Spleen (tissue), 11 donors: Measurements from ENCODE around the gene CNPPD1. TPM values are rescaled to one million over a fixed set of nuclear protein-coding genes. Genes with fewer than 3 reads are reported as not detected.

Source experiments
- DNase-seq: peaks from one replicate; pipeline ENCODE4 v3.0.0-alpha.2; 2020
- H3K27ac ChIP-seq, 8 donors: fragments of 200-600 bp; sonication (generic) in 7 of 8; 1 replicate in 4 of 8; 2 replicates in 4 of 8; pipeline versions ENCODE4 v1.5.0 to v1.8.0; 2016 to 2021; ENCODE audit warnings: inconsistent platforms in 4 of 8, mild to moderate bottlenecking in 4 of 8, moderate library complexity in 1 of 8
- H3K27me3 ChIP-seq, 7 donors: fragments of 200-600 bp; sonication (generic) in 6 of 7; replicated peaks in 1 of 7; 1 replicate in 4 of 7; 2 replicates in 3 of 7; pipeline versions ENCODE4 v1.5.0 to v1.8.0; 2016 to 2021; ENCODE audit warnings: inconsistent platforms in 3 of 7, mild to moderate bottlenecking in 1 of 7
- H3K36me3 ChIP-seq, 6 donors: fragments of 200-600 bp; sonication (generic) in 5 of 6; 1 replicate in 4 of 6; 2 replicates in 2 of 6; pipeline versions ENCODE4 v1.5.0 to v1.8.0; 2016 to 2021; ENCODE audit warnings: inconsistent platforms in 2 of 6
- H3K4me1 ChIP-seq, 6 donors: fragments of 200-600 bp; sonication (generic) in 5 of 6; 1 replicate in 3 of 6; 2 replicates in 3 of 6; pipeline versions ENCODE4 v1.5.0 to v1.8.0; 2016 to 2021; ENCODE audit warnings: inconsistent platforms in 3 of 6
- H3K4me3 ChIP-seq, 8 donors: fragments of 200-600 bp; sonication (generic) in 7 of 8; 1 replicate in 4 of 8; 2 replicates in 4 of 8; pipeline versions ENCODE4 v1.5.0 to v1.8.0; 2016 to 2021; ENCODE audit warnings: inconsistent platforms in 4 of 8, mild to moderate bottlenecking in 4 of 8, moderate library complexity in 2 of 8
- H3K9me3 ChIP-seq, 8 donors: fragments of 200-600 bp; sonication (generic) in 7 of 8; 1 replicate in 4 of 8; 2 replicates in 4 of 8; pipeline versions ENCODE4 v1.5.0 to v1.8.0; 2016 to 2021; ENCODE audit warnings: inconsistent platforms in 4 of 8
- POLR2A ChIP-seq, 3 donors: fragments of 450-650 bp; IDR thresholded peaks; one replicate each; pipeline ENCODE4 v1.5.1; 2017; ENCODE audit warnings: antibody characterized with exemption in 3 of 3, mild to moderate bottlenecking in 1 of 3
- POLR2AphosphoS5 ChIP-seq, 3 donors: sonication (generic); formaldehyde crosslinking; IDR thresholded peaks; one replicate each; pipeline ENCODE4 v1.5.1; 2017; ENCODE audit warnings: antibody characterized with exemption in 3 of 3
- WGBS, 5 donors: extraction: QIAGEN DNeasy Blood & Tissue Kit in 3 of 5; methylation state at CpG; one replicate each; pipeline versions ENCODE4 v1.1.5 to v1.1.7; 2013 to 2018; 5-methylcytosine and 5-hydroxymethylcytosine counted together
- intact Hi-C: fragments of 100-400 bp; cut with DNase I; formaldehyde crosslinking; loops from one replicate; pipeline ENCODE4 v1.15.0; 2023; ENCODE audit warnings: low total_unique reads
- polyA plus RNA-seq, 3 donors: library from polyadenylated mRNA; stranded (reverse); fragments of 200-250 nt; gene quantifications; one replicate each; pipeline ENCODE4 v1.2.1, GENCODE V29; 2013
- total RNA-seq, 7 donors: library from RNA; depleted of rRNA in 3 of 7; stranded (reverse); fragments of >200 nt in 3 of 7; fragmentation: NEBNext Ultra II Directional in 4 of 7; extraction: Animal tissue kit (Norgen Biotek cat#: 25700) in 4 of 7; gene quantifications; one replicate each; pipeline versions ENCODE4 v1.1.0 to v1.2.1, GENCODE V29; 2016 to 2021
- TF ChIP-seq, protein P1 (sequence below), 11 experiments: fragments of 200-600 bp in 7 of 11; fragments of 450-650 bp in 4 of 11; sonication (generic) in 4 of 11; IDR thresholded peaks in 8 of 11; conservative IDR thresholded peaks in 3 of 11; 1 replicate in 7 of 11; 2 replicates in 4 of 11; pipeline versions ENCODE4 v1.4.0 to v1.8.0; 2016 to 2021; ENCODE audit warnings: antibody characterized with exemption in 11 of 11, inconsistent platforms in 4 of 11, mild to moderate bottlenecking in 1 of 11
- donor health status: healthy with polysubstance abuse.
- donor health status: DM: no; HTN: no; CAD: no; lungs with moderate emphysema.
- donor health status: DM: no; HTN: no; CAD: no.
- donor health status: Bipolar disorder and iron deficiency.
- donor health status: healthy.
- donor health status: DM: no; HTN: no; CAD: no.
- donor health status: DM: yes; HTN: yes; CAD: no.

The CNPPD1 gene
- total and polyA plus RNA-seq, 10 donors: 51.3 to 80.8 (median 65.2) TPM

DNA sequence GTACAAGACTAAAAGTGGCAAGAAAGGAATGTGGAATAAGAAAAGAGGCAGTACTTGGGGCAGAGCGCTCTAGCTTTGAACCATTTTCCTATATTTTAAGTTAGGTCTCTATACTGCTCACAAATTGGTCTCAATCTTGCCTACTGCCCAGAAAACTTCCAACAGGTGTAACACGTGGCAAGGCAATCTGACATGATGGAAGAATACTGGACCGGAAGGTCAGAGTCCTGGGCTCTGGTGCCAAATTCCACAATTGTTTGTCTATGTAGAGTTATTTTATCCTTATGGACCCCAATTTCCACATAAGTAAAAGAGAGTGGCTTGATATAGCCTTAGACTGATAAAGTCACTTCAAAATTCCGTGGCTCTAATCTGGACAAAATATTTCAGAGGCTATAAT lies 45.0 kb downstream of the CNPPD1 start:
- H3K27me3 ChIP-seq: no peaks in the 10 kb centered on the region
- intact Hi-C loops: no loop called here
- TF ChIP-seq, protein P1, sequence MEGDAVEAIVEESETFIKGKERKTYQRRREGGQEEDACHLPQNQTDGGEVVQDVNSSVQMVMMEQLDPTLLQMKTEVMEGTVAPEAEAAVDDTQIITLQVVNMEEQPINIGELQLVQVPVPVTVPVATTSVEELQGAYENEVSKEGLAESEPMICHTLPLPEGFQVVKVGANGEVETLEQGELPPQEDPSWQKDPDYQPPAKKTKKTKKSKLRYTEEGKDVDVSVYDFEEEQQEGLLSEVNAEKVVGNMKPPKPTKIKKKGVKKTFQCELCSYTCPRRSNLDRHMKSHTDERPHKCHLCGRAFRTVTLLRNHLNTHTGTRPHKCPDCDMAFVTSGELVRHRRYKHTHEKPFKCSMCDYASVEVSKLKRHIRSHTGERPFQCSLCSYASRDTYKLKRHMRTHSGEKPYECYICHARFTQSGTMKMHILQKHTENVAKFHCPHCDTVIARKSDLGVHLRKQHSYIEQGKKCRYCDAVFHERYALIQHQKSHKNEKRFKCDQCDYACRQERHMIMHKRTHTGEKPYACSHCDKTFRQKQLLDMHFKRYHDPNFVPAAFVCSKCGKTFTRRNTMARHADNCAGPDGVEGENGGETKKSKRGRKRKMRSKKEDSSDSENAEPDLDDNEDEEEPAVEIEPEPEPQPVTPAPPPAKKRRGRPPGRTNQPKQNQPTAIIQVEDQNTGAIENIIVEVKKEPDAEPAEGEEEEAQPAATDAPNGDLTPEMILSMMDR (IDR thresholded peaks at IDR 0.05 in 8 of 11, conservative IDR thresholded peaks at IDR 0.05 in 3 of 11): no peak
- TF ChIP-seq POLR2A (IDR thresholded peaks at IDR 0.05) (no peak), POLR2AphosphoS5 (IDR thresholded peaks at IDR 0.05) (no peak)
- peaks cover 0 to 30% (median 0%) of the 10 kb centered on the region in 6 donors for H3K36me3 ChIP-seq
- no peak overlapping the region for H3K27ac ChIP-seq
- no peak overlapping the region for H3K4me3 ChIP-seq
- DNase-seq: no peak
- H3K4me1 ChIP-seq: no peaks in the 10 kb centered on the region
- 91 to 95% (median 92%) methylated on average over 4 of the region's 4 CpGs for WGBS, 5 donors
- no peaks in the 10 kb centered on the region for H3K9me3 ChIP-seq

DNA sequence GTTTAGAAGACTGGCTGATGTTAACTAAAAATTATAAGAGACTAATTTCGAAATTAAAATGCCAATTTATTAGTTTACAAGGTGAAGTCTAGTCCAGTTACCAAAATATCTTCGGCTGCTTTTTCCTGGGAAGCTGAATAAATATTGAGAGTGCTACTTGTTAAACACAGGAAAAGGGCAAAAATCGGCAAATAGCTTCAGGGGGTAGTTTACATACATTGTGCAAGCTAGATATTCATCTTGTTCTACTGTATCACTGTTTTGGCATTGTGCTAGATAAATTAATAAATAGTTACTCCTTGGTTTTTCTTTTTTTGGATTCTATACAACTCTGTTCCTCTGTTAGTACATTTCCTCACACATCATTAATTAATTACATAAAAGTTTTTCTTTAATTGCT lies 45.4 kb downstream of the CNPPD1 start:
- intact Hi-C loops: no loop called here
- no peak overlapping the region for H3K27ac ChIP-seq
- H3K9me3 ChIP-seq: no peaks in the 10 kb centered on the region
- H3K36me3 ChIP-seq: peaks cover 0 to 30% (median 0%) of the 10 kb centered on the region in 6 donors
- 86 to 95% (median 89%) methylated on average over 3 of the region's 3 CpGs for WGBS, 5 donors
- H3K27me3 ChIP-seq: no peaks in the 10 kb centered on the region
- H3K4me1 ChIP-seq: no peaks in the 10 kb centered on the region
- DNase-seq: no peak
- no peak for TF ChIP-seq POLR2AphosphoS5 (IDR thresholded peaks at IDR 0.05)
- TF ChIP-seq, protein P1 (IDR thresholded peaks at IDR 0.05 in 8 of 11, conservative IDR thresholded peaks at IDR 0.05 in 3 of 11): no peak
- H3K4me3 ChIP-seq: no peak overlapping the region

DNA sequence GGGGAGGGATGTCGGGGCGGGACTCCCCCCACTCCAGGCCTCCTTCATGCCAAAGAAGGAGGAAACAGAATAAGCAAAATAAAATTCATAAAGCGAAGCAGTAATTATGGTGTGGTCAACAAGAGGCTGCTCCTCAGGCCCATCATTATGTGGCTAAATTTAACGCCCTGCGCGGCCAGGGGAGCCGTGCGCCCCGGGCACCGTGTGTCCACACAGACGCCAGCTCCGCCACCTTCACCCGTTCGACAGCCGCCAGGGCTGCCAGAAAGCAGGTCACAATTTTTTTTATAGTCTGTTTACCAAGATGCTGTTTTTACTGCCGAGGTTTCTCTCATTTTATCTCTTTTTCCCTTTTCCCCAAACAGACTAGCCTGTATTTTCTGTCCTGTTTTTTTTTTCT lies 47.1 kb downstream of the CNPPD1 start:
- H3K27me3 ChIP-seq: no peaks in the 10 kb centered on the region
- peaks cover 0 to 20% (median 0%) of the 10 kb centered on the region in 6 donors for H3K36me3 ChIP-seq
- H3K4me3 ChIP-seq: no peak overlapping the region
- WGBS, 5 donors: 96 to 98% (median 97%) methylated on average over 16 of the region's 16 CpGs
- intact Hi-C loops: no loop called here
- DNase-seq: no peak
- TF ChIP-seq, protein P1 (IDR thresholded peaks at IDR 0.05 in 8 of 11, conservative IDR thresholded peaks at IDR 0.05 in 3 of 11): no peak
- TF ChIP-seq POLR2A (IDR thresholded peaks at IDR 0.05) (no peak), POLR2AphosphoS5 (IDR thresholded peaks at IDR 0.05) (no peak)
- H3K27ac ChIP-seq: no peak overlapping the region
- peaks cover 0 to 8% (median 0%) of the 10 kb centered on the region in 6 donors for H3K4me1 ChIP-seq
- no peaks in the 10 kb centered on the region for H3K9me3 ChIP-seq

DNA sequence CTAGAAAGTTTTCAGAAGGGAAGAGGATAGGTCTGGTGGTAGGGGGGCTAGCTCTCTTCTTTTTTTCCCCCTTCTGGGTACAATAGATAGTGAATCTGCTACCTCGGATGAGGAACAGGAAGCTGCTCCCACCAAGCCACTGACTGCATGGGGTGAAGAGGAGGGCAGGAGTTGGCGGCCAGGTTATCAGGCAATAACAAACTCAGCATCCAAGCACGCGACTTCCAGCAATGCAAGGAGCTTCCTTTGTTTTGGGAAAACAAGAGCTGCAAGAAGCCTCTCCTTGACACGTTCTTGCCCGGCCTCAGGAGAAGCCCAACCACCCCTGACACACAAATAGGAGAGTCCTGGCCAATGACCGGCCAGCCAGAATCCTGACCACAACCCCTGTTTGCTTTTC lies 48.3 kb downstream of the CNPPD1 start:
- intact Hi-C loops: no loop called here

More for the DNA sequence above, 48.3 kb downstream of the CNPPD1 start:
- Histone ChIP-seq H3K36me3 (peaks cover 0 to 20% (median 0%) of the 10 kb centered on the region in 6 donors), H3K27me3 (no peaks in the 10 kb centered on the region), H3K27ac (no peak overlapping the region), H3K9me3 (no peaks in the 10 kb centered on the region), H3K4me1 (peaks cover 0 to 12% (median 0%) of the 10 kb centered on the region in 6 donors), H3K4me3 (no peak overlapping the region)
- TF ChIP-seq, protein P1 (IDR thresholded peaks at IDR 0.05 in 8 of 11, conservative IDR thresholded peaks at IDR 0.05 in 3 of 11): no peak
- TF ChIP-seq POLR2AphosphoS5 (IDR thresholded peaks at IDR 0.05): no peak
- TF ChIP-seq POLR2A (IDR thresholded peaks at IDR 0.05): no peak
- 37 to 53% (median 50%) methylated on average over 7 of the region's 7 CpGs for WGBS, 5 donors
- DNase-seq: no peak
